HG03196 (cell line): Measurements from ENCODE around the gene GALNT2.

ENCODE experiments used
- ATAC-seq: cut with Tn5 transposase; IDR thresholded peaks from one replicate; pipeline ENCODE4 v1.9.1; 2021; ENCODE audit not compliant: unreplicated experiment

The GALNT2 gene

DNA sequence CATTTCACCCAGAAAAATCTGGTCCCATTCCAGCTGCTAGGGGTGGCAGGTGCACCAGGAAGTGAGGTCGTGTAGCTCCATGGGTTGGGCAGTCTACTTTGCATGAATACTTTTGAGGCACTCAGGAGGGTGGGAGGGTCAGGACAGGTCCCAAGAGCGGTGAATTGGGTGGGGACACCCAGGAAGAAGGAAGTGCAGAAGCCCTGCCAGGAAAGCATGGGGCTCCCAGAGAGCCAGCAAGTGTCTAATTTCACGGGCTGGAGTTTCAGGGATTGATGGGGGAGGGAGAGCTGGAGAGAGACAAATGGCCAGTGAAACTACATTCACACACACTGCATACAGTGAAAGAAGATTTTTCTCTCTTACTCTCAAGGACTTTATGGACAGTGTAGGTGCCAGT lies 137.8 kb downstream of the GALNT2 start:
- ATAC-seq, result no peak

DNA sequence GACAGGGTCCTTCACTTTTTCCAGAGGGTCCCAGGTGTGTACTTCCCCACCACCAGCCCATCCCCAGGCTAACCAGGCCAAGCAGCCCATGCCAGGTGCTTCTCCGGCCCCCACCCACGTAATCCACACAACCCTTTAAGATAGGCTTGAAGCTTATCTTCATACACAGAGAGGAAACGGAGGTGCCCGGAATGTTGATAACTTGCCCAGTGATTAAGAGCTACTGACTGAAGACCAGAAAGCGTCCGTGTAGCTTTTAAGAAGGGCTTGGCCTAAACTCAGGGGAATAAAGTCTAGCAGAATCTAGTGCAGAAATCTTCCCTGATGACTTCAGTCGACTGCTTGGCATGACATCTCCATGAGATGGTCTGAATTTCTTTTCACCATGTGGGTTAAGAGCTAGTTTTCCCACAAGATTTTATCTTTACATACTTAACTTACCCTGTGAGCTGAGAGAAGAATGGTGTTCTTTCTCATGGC lies 138.7 kb downstream of the GALNT2 start:
- no peak for ATAC-seq

DNA sequence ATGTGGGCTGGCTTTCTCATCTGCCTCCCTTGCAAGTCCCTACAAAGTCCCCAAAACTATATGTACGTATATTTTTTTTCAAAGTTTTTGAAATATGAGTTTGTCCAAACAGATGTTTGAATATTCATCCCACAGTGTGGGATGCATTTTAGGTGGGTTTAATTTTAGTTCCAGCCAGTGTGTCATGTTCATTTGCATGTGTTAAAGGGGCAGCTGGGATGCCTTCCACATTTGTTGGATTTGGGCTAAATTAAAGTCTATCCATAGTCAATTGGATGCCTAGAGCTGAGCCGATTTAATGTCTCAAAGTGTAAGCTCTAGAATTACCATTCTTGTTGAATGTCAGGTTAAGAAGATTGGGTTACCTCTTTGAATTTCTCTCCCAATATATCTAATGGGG lies 139.2 kb downstream of the GALNT2 start:
- no peak for ATAC-seq

DNA sequence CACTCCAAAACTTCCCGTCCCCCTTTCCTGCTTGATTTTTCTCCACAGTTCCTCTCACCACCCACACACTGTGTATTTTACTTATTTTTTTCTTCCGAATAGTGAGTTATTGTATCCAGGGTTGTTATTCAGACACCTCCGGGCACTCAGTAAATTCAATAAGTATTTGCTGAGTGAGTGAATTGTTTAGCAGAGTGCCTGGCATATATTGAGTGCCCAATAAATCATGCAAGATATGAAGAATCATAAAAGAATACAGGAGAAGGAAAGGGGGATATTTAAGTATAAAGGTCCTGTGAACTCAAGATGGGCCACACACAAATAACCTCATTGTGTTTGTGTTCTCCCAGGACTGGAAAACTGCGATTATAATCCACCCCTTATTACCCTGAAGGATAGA lies 139.9 kb downstream of the GALNT2 start:
- no peak for ATAC-seq

DNA sequence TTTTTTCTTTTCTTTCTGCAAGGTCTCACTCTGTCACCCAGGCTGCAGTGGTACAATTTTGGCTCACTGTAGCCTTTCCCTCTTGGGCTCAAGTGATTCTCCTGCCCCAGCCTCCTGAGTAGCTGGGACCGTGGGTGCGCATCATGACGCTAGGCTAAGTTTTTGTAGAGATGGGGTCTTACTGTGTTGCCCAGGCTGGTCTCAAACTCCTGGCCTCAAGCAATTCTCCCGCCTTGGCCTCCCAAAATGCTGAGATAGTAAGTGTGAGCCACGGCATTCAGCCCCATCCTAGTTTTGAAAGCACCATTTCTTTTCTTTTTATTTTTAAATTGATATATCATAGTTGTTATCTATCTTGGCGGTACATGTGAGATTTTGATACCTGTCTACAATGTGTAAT lies 140.6 kb downstream of the GALNT2 start:
- ATAC-seq, result no peak

DNA sequence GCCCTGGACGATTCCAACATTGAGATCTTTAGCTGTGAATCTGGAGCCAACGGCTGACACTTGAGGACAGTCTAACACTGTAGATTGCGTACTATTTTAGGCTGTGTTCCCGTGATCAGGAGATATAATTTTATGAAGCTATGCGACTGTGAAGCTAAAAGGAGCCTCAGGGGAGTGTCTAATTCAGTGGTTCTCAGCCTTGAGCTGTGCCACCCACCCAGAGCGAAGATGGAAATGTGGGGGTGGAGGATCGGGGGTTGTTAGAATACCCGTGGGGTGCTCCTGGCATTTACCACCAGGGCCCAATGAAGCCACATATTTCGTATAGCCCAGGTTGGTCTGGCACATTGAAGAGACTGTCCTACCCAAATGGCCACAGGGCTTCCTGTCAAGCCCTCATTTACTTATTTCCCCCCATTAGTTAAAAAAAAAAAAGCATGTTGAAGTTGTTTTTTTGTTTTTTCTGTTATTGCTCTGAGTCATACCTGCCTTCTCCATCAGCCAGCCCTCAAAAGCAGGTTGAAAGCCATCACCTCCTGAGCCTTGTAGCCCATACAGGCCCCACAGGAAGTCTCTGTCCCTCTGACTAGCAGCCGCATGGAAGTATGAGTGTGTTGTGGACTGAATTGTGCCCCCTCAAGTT lies 141.7 kb downstream of the GALNT2 start:
- ATAC-seq, result peak; percentile 40

DNA sequence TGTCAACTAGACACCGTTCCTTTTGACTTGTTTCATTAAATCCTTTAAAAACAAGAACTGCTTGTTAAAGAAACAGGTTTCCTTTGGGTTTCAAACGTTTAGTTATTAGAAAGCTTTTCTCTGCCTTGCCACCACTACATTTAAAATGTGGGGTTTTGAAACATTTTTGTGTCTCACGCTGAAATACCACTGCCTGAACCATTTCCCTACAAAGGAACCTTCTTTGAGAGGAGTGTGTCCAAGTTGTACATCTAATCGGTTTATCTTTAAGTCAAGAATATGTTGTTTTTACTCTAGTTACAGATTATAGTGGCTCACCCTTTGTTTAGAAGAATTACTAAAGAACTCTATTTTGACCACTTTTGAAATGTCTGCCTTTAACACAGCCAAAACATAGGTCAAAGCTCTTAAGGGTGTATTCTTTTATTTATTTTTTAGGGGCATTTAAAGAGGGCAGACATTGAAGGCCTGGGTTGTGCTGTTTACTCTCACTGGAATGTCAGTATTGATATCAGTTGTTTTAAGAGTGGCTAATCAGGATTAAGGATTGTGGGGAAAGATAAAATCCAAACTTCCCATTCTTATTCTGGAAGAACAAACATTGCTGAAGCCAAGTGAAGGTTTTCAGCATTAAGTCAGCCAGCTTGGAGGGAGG lies 143.4 kb downstream of the GALNT2 start:
- no peak for ATAC-seq

DNA sequence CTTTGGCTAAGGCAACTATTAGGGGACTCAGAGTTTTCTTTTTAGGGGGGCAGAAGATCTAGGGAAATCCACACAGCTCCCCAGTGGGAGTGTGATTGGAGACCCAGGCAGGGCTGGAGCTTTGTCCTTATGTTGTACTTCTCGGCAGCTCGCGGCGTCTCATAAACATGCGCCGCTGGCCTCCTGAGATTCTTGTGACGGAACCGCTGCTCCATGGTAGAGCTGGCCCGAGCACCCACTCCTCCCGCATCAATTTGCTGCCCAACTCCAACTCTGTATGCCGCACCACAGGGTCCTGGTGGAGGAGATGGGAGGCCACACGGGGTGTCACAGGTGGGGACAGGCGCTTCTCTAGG lies 143.9 kb downstream of the GALNT2 start:
- ATAC-seq, result no peak

DNA sequence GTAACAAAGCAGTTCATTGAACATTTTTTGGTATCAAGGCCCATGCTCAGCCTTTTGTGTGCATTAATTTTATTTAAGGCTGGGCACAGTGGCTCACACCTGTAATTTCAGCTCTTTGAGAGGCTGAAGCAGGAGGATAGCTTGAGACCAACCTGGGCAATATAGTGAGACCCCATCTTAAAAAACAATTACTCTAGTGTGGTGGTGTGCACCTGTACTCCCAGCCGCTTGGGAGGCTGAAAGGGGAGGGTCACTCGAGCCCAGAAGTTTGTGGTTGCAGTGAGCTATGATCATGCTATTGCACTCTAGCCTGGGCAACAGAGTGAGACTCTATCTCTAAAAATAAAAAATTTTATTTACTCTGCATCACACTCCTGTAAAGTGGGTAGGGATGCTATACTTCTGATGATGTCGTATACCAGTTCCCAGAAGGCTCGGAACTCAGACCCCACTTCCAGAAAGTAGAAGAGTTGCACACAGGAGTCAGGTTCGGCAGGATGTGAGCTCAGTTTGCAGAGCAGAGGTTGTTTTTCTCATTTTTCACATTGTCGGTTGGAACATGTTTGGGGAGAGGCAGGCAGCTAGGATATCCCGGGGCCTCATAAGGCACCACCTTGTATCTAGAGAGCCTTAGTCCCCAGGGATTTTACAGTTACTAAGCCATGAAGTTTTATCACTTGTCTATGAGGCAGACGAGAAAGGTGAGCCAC lies 144.6 kb downstream of the GALNT2 start:
- no peak for ATAC-seq

DNA sequence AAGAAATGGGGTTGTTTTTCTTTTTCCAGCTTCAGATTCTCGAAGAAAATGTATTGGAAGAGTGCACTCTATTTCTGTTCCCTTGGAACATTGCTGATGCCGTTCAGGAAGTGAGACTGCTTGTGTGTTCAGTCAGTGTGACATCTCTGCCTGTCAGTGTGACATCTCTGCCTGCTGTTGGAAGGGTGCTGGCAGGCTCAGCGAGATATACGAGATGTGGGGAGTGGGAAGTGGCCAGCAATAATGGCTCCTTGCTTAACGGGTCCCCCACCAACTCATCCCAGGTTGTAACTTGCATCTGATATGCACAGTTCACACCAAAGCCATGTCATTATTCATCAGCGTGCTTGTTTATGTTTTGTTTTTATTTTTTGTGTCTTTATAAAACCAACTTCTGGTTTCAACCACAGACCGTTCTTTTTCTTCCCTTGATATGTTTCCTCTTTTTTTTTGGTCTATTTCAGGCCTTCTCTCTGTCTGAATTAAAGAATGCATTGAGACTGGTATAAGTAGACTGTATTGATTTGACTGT lies 145.4 kb downstream of the GALNT2 start:
- ATAC-seq, result no peak

DNA sequence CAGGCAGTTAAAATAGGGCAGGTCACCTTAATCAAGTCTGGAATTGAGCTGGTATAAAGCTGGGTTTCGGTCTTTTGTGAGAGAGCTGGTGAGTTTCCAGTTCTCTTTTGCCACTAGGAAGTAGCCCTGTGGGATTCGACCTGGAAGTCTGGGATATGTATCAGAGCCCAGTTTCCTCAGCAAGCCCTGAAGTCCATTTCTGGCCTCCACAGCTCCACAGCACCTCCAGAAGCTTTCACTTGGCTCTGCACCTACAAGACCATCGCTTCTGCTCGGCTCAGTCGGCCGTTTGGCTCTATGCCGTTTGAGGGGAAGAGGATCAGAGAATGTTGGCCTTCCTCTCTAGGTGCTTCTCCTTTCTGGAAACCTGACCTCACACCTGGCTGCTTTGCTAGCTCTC lies 148.0 kb downstream of the GALNT2 start:
- ATAC-seq, result no peak

DNA sequence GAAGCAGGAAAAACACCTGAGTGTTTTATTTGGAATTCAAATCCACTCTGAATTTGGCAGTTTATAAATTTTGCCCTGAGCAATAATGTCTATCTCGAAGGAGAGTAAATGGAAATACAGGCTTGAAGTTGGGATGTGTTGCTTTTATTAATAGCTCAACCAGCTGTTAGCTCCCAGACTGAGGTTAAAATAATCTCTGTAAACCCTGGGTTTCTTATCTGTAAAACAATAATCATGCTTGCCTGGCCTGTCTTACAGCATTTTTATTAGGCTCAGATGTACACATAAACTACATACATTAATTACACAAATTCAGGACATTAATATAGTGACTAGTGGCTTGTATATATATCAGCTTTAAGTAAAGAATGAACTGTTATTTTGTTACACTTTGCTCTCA lies 148.5 kb downstream of the GALNT2 start:
- no peak for ATAC-seq

DNA sequence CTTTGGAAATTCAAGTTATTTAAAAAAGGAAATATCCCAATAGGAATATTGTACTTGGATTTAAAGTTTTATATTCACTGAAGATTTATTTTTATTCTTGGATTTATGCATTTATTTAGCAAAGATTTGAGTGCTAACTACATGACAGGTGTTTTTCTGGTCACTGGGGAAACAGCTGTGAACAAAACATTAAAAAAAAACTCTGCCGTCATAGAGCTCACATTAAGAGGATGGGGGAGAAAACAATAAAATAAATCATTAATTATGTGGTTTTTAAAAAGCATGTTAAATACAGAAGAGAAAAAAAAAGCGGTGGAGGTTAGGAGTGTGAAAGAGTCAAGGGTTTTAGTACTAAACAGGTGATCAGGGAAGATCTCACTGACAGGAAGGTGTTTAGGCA lies 149.9 kb downstream of the GALNT2 start:
- ATAC-seq, result no peak

DNA sequence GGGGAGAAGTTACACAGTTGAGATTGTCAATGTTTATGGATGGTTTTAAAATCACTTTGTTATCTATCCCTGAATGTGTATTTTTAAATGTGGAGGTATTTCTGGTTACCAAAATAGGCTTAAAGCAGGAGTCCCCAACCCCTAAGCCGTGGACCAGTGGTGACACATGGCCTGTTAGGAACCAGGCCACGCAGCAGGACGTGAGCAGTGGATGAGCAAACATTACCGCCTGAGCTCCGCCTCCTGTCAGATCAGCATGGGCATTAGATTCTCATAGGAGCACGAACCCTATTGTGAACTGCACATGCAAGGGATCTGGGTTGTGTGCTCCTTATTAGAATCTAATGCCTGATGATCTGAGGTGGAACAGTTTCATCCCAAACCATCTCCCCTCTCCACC lies 151.6 kb downstream of the GALNT2 start:
- ATAC-seq, result no peak

DNA sequence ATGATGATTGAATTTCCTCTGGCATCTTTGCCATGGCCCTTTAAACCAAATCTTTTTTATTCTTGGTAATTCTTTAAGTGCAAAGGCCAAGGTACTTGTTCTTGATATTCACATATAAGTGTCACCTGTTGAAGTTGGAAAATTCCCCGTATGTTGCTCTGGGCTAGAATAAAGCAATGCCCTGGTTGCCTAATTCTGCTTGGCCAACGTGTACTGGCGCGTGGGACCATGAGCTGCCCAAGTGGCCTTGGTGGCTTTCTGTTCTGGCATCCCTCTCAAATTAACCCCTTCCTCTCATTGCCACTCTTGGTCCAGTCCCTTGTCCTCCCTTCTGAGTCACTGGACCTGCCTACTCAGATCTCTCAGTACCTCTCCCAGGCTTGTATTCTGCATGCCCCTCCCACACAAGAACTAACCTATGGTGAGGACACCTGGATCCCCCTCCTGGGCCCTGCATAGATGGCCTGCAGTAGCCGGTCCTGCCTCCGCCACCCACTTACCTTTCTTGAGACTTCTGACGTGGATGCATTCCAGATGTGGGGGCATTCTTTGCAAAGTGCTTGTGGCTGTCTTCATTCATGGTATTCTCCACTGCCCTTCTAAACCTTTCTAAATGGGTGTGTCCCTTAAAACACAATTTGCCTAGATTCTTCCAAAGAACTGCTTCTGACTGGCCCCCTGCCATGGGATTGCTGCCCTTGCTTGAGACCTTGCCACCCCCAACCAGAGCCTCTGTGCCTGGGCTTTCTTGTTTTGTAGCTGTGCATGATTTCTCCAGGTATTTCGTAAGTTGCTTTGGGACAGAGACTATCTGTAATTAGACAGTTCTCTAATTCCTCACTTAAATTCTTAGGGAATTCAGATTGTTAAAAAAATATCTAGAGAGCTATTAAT lies 152.4 kb downstream of the GALNT2 start:
- no peak for ATAC-seq

DNA sequence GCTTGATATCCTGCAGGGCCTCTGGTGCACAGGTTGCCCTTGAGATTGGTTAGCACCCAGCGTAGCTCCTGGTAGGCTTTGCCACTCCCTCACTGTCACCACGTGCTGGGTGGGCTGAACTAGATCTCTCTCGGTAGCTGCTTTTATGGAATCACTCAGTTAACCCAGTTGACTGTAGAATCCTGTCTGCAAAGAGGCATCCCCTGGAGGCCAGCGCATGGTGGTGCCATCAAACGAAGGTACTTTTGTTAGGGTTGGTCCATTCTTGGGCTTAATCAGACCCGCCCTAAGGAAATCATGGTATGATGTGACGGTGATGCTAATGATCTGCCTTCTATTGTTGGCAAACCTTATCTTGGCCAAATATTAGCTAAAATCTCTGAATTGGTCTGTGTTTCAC lies 153.4 kb downstream of the GALNT2 start:
- no peak for ATAC-seq

DNA sequence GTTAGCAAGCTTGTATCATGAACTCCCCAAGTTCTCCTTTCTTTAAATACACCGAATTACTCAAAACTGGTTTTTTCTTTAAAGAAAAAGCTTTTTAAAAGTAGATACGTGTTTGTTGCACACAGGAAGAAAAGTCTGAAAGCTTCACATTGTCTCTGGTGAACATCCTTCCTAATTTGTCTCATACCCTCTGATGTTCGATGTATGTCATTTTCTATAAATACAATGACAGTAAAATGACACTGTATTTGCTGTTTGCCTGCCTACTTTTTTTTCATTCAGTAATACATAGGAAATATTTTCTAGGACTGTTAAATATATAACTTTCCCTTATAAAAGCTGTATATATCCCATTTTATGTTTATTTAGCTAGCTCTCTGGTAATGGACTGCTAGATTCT lies 153.9 kb downstream of the GALNT2 start:
- no peak for ATAC-seq

DNA sequence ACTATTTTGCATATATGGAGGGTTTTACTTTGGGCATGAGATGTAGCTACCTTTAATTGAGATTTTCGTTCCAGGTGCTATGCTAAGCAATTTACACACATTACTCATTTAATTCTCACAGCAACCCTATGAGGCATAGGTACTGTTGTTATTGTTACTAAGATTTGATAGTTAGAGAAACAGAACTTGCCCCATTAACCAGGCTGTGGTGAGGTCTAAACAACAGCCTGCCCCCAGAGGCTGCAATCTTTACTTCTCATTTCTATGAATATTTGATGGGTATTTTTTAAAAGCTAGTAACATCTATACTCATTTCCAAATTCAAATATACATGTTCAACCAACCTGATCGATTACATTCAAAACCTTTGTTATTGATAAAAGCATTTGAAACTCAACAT lies 155.6 kb downstream of the GALNT2 start:
- no peak for ATAC-seq

DNA sequence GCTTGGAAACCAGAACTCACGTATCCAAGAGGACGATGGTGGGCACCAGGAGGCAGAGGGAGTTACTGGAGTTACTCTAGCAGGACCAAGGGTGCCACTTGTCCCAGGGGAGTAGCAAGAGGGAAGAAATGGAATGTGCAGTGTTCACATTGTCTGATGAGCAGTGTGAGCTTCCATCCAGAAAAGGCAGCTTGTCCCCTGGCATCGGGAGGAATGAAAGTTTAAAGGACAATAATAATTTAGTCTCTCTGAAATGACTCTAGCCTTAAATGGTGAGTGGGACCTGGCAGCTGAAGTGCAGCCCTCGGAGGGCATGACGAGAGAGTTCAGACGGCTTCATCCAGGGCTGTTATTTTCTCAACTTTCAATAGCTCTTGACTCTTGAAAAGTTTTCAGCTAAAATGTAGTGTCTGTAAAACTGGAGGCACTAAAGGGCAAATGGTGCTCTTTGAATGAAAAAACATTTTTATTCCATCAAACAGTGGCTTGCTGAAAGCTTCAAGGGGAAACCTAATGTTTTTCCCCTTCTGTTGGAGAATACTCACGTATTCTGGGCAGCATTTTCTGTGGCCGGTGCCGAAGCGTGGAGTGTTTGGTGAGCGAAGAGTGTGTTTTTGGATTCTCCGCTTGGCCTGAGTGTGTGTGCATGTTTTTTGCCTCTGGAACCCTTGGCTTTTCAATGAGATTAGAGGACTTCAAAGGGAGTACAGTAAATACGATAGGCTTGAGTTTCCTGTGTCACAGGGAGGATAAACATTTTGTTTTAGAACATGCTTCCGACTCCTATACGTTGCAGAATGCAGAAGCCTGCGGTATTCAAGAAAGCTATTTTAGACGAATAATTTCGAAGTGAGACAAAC lies 157.3 kb downstream of the GALNT2 start:
- no peak for ATAC-seq
